SK-N-SH (cell line): ENCODE data around the gene PHKA1.

ENCODE experiments used
- RAD21 ChIP-seq: IDR thresholded peaks from 2 replicates; pipeline ENCODE4 v1.6.1; 2012; ENCODE audit warnings: mild to moderate bottlenecking, low read length
- TF ChIP-seq, protein P1 (sequence below): IDR thresholded peaks from 2 replicates; pipeline ENCODE4 v1.6.1; 2012; ENCODE audit warnings: mild to moderate bottlenecking, low read depth, low read length, moderate library complexity
- TF ChIP-seq, protein P2 (sequence below): fragments of 200-600 bp; sonication (generic); IDR thresholded peaks from 2 replicates; pipeline ENCODE4 v1.6.1; 2017; ENCODE audit warnings: antibody characterized with exemption, mild to moderate bottlenecking, moderate library complexity

DNA sequence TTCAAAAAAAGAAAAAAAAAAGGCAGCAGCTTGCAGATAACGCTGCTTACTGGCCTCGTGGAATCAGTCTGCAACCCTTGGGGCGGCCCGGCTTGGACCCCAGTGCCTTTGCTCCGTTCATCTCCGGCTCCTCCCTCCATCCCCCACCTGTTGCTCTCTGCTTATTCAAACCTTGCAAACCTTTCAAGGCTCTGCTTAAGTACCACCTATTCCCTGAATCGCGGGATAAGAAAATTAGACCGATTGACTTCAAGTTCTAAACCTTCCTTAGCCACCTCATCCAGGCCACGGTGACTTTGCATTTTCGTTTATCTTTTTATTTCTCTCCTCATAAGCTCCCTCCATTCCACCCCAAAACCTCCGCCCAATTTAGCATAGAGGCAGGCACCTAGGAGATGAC is 1.4 kb upstream of the PHKA1 start:
- TF ChIP-seq, protein P1, sequence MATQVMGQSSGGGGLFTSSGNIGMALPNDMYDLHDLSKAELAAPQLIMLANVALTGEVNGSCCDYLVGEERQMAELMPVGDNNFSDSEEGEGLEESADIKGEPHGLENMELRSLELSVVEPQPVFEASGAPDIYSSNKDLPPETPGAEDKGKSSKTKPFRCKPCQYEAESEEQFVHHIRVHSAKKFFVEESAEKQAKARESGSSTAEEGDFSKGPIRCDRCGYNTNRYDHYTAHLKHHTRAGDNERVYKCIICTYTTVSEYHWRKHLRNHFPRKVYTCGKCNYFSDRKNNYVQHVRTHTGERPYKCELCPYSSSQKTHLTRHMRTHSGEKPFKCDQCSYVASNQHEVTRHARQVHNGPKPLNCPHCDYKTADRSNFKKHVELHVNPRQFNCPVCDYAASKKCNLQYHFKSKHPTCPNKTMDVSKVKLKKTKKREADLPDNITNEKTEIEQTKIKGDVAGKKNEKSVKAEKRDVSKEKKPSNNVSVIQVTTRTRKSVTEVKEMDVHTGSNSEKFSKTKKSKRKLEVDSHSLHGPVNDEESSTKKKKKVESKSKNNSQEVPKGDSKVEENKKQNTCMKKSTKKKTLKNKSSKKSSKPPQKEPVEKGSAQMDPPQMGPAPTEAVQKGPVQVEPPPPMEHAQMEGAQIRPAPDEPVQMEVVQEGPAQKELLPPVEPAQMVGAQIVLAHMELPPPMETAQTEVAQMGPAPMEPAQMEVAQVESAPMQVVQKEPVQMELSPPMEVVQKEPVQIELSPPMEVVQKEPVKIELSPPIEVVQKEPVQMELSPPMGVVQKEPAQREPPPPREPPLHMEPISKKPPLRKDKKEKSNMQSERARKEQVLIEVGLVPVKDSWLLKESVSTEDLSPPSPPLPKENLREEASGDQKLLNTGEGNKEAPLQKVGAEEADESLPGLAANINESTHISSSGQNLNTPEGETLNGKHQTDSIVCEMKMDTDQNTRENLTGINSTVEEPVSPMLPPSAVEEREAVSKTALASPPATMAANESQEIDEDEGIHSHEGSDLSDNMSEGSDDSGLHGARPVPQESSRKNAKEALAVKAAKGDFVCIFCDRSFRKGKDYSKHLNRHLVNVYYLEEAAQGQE = no peak
- TF ChIP-seq, protein P2, sequence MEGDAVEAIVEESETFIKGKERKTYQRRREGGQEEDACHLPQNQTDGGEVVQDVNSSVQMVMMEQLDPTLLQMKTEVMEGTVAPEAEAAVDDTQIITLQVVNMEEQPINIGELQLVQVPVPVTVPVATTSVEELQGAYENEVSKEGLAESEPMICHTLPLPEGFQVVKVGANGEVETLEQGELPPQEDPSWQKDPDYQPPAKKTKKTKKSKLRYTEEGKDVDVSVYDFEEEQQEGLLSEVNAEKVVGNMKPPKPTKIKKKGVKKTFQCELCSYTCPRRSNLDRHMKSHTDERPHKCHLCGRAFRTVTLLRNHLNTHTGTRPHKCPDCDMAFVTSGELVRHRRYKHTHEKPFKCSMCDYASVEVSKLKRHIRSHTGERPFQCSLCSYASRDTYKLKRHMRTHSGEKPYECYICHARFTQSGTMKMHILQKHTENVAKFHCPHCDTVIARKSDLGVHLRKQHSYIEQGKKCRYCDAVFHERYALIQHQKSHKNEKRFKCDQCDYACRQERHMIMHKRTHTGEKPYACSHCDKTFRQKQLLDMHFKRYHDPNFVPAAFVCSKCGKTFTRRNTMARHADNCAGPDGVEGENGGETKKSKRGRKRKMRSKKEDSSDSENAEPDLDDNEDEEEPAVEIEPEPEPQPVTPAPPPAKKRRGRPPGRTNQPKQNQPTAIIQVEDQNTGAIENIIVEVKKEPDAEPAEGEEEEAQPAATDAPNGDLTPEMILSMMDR = no peak
- TF ChIP-seq RAD21 = no peak
